Astrocyte of the spinal cord (primary cell): ENCODE results near the gene TRAPPC2.

Experiments used
- DNase-seq: peaks from one replicate; pipeline ENCODE4 v3.0.0; 2011; ENCODE audit warnings: low read depth, low spot score
- H3K4me3 ChIP-seq: 2 replicates; pipeline ENCODE4 v1.5.1; 2011; ENCODE audit warnings: low read depth, mild to moderate bottlenecking, low read length, moderate library complexity
- CTCF ChIP-seq: IDR thresholded peaks from 2 replicates; pipeline ENCODE4 v1.5.1; 2012; ENCODE audit warnings: low read depth, mild to moderate bottlenecking, low read length, inconsistent platforms
- in situ Hi-C: cut with HindIII; loops from 2 replicates; pipeline ENCODE4 v1.10.0; 2017; ENCODE audit warnings: low sequenced_read_pairs

TRAPPC2 gene

GRCh38 chrX:13695601-13696115 is 38.8 kb downstream of the TRAPPC2 start:
- no peak for DNase-seq
- H3K4me3 ChIP-seq = no peak overlapping the region
- TF ChIP-seq CTCF = no peak
- in situ Hi-C loops = no loop called here

GRCh38 chrX:13694983-13695382 is 39.4 kb downstream of the TRAPPC2 start:
- TF ChIP-seq CTCF = no peak
- no peak overlapping the region for H3K4me3 ChIP-seq
- in situ Hi-C loops = no loop called here
- DNase-seq = no peak

DNA sequence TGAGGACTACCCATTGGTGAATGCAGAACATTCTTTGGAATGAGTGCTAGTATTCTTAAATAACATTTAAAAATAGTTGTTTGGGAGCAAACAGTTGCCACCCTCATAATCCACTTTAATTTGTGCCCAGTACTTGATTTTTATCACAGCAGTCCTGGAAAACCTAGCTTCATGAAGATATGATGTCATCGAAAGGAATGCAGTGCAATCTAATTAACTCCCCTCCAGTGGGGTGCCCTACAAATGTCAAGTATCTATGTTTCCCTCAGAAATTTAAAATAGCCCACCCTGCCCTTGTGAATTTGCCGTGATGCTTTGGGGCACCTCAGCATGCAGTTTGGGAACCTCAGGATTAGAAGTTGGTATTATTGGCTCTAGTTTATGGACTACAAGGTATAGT is 40.1 kb downstream of the TRAPPC2 start:
- no peak for TF ChIP-seq CTCF
- H3K4me3 ChIP-seq = no peak overlapping the region
- in situ Hi-C loops = no loop called here
- DNase-seq = no peak

DNA sequence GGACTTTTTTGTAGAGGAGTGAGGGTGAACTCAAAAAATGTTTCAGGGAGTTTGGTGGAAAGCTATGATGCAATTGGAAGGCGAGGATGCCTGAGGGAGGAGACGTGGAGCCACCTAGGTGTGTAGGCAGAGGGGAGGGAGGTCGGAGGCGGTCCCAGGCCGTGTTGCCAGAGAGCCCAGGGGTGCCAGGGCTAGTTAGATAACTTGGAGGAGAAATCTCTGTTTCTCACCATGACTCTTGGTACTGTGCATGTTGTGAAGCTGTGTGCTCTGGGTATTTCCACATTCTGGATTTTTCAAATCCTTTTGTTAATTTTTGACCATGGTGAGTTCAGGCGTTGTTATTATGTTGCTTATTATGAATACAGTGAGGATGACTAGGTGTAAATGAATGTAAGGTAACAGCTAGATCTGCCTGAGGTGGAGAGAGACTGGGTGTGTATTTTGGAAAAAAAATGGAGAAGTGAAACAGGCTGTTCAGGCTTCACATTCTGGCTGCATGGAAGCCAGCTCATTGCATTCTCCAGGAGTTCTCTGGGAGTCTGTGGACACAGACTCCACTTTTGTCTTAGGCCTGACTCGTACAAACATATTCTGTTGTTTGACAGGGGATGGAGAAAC is 41.0 kb downstream of the TRAPPC2 start:
- in situ Hi-C loops = no loop called here
- DNase-seq = no peak
- no peak overlapping the region for H3K4me3 ChIP-seq
- TF ChIP-seq CTCF = no peak

- TF ChIP-seq CTCF = no peak
- DNase-seq = no peak
- in situ Hi-C loops = no loop called here
- H3K4me3 ChIP-seq = no peak overlapping the region
Observed at GRCh38 chrX:13692771-13693231, 41.6 kb downstream of the TRAPPC2 start.

DNA sequence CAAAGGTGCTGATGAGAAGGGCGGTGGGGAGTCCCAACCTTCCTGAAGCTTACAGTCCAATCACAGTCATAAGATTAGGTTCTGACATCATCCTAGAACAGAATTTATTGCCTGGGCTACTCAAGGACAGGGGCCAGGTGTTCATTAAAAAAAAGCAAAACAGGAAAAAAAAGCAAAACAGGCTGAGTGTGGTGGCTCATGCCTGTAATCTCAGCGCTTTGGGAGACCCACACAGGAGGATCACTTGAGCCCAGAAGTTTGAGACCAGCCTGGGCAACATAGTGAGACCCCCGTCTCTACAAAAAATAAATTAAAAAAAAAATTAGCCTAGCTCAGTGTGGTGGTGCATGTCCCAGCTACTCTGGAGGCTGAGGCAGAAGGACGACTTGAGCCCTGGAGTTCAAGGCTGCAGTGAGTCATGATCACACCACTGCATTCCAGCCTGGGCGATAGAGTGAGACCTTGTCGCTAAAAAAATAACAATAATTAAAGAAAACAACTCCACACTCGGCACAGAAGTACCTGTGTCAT is 42.5 kb downstream of the TRAPPC2 start:
- H3K4me3 ChIP-seq = no peak overlapping the region
- in situ Hi-C loops = no loop called here
- TF ChIP-seq CTCF = no peak
- DNase-seq = no peak
